ENCODE measurements around the gene LSS.
"Not testable (repeated sequence)": the region's sequence is repeated elsewhere in the genome, so short reads cannot be mapped to it uniquely, and the experiment has no call there.

LSS gene

DNA sequence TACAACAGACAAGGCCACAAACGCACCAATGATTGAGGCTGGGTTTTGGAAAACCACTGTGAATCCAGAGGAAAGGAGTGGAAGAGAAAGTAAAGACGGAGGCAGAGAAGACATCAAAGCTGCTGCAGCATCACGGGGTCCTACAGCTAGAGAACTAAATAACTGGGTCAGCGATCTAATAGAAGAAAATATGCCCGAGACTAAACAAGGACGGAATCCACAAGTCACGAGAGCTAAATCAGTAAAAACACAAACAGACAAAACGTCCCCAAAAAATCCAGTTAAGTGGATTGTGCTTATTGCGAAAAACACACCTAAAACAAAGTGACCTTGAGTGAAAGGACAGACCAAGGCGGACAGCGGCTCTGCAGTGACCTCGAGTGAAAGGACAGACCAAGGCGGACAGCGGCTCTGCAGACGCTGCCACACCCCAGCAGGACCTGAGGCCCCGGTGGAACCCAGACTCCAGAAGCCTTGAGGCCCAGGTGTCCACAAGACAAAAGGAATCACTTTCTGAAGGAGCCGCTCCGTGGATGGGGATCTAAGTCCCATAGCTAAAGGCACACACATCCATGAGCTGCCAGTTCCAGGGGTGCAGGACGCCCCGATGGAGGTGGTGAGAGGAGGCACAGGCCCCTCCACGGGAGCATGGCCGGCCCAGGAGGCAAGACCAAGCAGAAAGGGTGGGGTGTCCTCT lies 79.2 kb downstream of the LSS start:
- H3K27me3 ChIP-seq (replicated peaks; ENCODE audit: insufficient read depth, low read length): peaks cover 56% of the 10 kb centered on the region
- no peaks in the 10 kb centered on the region for H3K36me3 ChIP-seq (replicated peaks; ENCODE audit: insufficient read depth, low read length)
- no peaks in the 10 kb centered on the region for H3K9me2 ChIP-seq (replicated peaks; ENCODE audit: insufficient read depth, low read length)
- H2AFZ ChIP-seq (ENCODE audit: low read length): no peak overlapping the region
- no peak overlapping the region for H3K27ac ChIP-seq (ENCODE audit: low read length)
- H3K9ac ChIP-seq (ENCODE audit: low read length): no peak overlapping the region
- H4K20me1 ChIP-seq (ENCODE audit: insufficient read depth, low read length): no peaks in the 10 kb centered on the region
- DNase-seq: no peak
- no peak overlapping the region for H3K4me2 ChIP-seq (ENCODE audit: low read depth, low read length)
- no peaks in the 10 kb centered on the region for H3F3A ChIP-seq (ENCODE audit: insufficient read depth, low read length)
- no peaks in the 10 kb centered on the region for H3K4me1 ChIP-seq (ENCODE audit: low read length)
- TF ChIP-seq EZH2 (optimal IDR thresholded peaks at IDR 0.05; ENCODE audit: low read depth, low read length) (no peak), EZH2phosphoT487 (IDR thresholded peaks at IDR 0.05; ENCODE audit: low read length) (no peak)
- TF ChIP-seq, protein P1, sequence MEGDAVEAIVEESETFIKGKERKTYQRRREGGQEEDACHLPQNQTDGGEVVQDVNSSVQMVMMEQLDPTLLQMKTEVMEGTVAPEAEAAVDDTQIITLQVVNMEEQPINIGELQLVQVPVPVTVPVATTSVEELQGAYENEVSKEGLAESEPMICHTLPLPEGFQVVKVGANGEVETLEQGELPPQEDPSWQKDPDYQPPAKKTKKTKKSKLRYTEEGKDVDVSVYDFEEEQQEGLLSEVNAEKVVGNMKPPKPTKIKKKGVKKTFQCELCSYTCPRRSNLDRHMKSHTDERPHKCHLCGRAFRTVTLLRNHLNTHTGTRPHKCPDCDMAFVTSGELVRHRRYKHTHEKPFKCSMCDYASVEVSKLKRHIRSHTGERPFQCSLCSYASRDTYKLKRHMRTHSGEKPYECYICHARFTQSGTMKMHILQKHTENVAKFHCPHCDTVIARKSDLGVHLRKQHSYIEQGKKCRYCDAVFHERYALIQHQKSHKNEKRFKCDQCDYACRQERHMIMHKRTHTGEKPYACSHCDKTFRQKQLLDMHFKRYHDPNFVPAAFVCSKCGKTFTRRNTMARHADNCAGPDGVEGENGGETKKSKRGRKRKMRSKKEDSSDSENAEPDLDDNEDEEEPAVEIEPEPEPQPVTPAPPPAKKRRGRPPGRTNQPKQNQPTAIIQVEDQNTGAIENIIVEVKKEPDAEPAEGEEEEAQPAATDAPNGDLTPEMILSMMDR (IDR thresholded peaks at IDR 0.05; ENCODE audit: low read length): no peak
- H3K4me3 ChIP-seq (ENCODE audit: low read length): no peak overlapping the region
- no peaks in the 10 kb centered on the region for H3K79me2 ChIP-seq (ENCODE audit: low read length)
- no peaks in the 10 kb centered on the region for H3K9me3 ChIP-seq (replicated peaks; ENCODE audit: insufficient read depth, low read length)

DNA sequence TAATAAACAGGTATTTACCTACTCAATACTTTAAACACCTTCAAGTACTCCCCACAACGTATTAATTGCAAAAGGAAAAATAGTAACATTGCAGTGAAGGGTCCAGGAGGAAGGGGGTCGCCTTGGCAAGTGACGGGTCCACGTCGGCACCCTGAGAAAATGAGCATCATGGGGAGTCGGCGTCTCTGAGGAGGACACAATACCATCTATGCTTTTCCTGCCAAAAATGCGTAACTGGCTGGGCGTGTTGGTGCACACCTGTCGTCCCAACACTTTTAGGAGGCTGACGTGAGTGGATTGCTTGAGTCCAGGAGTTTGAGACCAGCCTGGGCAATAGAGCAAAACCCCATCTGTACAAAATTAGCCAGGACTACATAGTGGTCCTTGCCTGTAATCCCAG lies 80.5 kb downstream of the LSS start:
- H3K4me2 ChIP-seq (ENCODE audit: low read depth, low read length): no peak overlapping the region
- H3K9ac ChIP-seq (ENCODE audit: low read length): no peak overlapping the region
- no peaks in the 10 kb centered on the region for H3K9me3 ChIP-seq (replicated peaks; ENCODE audit: insufficient read depth, low read length)
- H4K20me1 ChIP-seq (ENCODE audit: insufficient read depth, low read length): no peaks in the 10 kb centered on the region
- no peak for DNase-seq
- no peaks in the 10 kb centered on the region for H3K4me1 ChIP-seq (ENCODE audit: low read length)
- H3K4me3 ChIP-seq (ENCODE audit: low read length): no peak overlapping the region
- H3K9me2 ChIP-seq (replicated peaks; ENCODE audit: insufficient read depth, low read length): no peaks in the 10 kb centered on the region
- H3K27me3 ChIP-seq (replicated peaks; ENCODE audit: insufficient read depth, low read length): peaks cover 55% of the 10 kb centered on the region
- TF ChIP-seq EZH2phosphoT487 (IDR thresholded peaks at IDR 0.05; ENCODE audit: low read length): no peak
- TF ChIP-seq, protein P1 (IDR thresholded peaks at IDR 0.05; ENCODE audit: low read length): no peak
- no peak for TF ChIP-seq EZH2 (optimal IDR thresholded peaks at IDR 0.05; ENCODE audit: low read depth, low read length)
- H3K79me2 ChIP-seq (ENCODE audit: low read length): no peaks in the 10 kb centered on the region
- H3K27ac ChIP-seq (ENCODE audit: low read length): no peak overlapping the region
- H3F3A ChIP-seq (ENCODE audit: insufficient read depth, low read length): no peaks in the 10 kb centered on the region
- H2AFZ ChIP-seq (ENCODE audit: low read length): no peak overlapping the region
- no peaks in the 10 kb centered on the region for H3K36me3 ChIP-seq (replicated peaks; ENCODE audit: insufficient read depth, low read length)

DNA sequence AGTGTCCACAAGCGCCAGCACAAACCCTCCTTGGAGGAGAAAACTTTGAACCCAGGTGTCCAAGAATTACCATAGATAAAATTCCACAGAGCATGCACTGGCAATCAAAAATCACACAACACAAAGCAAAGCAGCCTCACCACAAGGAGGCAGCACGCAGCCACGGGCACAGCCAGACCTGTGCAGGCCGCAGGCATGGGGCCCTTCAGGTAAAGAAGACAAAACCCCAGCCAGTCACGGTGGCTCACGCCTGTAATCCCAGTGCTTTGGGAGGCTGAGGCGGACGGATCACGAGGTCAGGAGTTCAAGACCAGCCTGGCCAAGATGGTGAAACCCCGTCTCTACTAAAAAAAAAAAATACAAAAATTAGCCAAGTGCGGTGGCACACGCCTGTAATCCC lies 81.1 kb downstream of the LSS start:
- TF ChIP-seq, protein P1 (IDR thresholded peaks at IDR 0.05; ENCODE audit: low read length): peak; percentile 80
- H3K9ac ChIP-seq (ENCODE audit: low read length); H3K79me2 ChIP-seq (ENCODE audit: low read length); H2AFZ ChIP-seq (ENCODE audit: low read length); H3K4me2 ChIP-seq (ENCODE audit: low read depth, low read length); H3K27ac ChIP-seq (ENCODE audit: low read length); H3F3A ChIP-seq (ENCODE audit: insufficient read depth, low read length); H3K9me3 ChIP-seq (replicated peaks; ENCODE audit: insufficient read depth, low read length); H3K36me3 ChIP-seq (replicated peaks; ENCODE audit: insufficient read depth, low read length); H3K4me3 ChIP-seq (ENCODE audit: low read length); H3K9me2 ChIP-seq (replicated peaks; ENCODE audit: insufficient read depth, low read length); H3K4me1 ChIP-seq (ENCODE audit: low read length); H4K20me1 ChIP-seq (ENCODE audit: insufficient read depth, low read length): not testable (repeated sequence)
- peak; percentile 79 for DNase-seq
- peaks cover 48% of the 10 kb centered on the region for H3K27me3 ChIP-seq (replicated peaks; ENCODE audit: insufficient read depth, low read length)

All from MM.1S (cell line).